Eye (tissue), 1 donor: ENCODE results near the gene C6orf58.
"Not testable (repeated sequence)": the region's sequence is repeated elsewhere in the genome, so short reads cannot be mapped to it uniquely, and the experiment has no call there.

Source experiments
- DNase-seq: peaks from one replicate; pipeline ENCODE4 v3.0.0-alpha.2; 2015

Gene C6orf58

GRCh38 chr6:127593456-127593855, 16.5 kb downstream of the C6orf58 start:
- not testable (repeated sequence) for DNase-seq

GRCh38 chr6:127606131-127606562, 29.2 kb downstream of the C6orf58 start:
- peak; percentile 62 for DNase-seq

GRCh38 chr6:127608554-127609270, 31.7 kb downstream of the C6orf58 start:
- no peak for DNase-seq

GRCh38 chr6:127618729-127619128, 41.8 kb downstream of the C6orf58 start:
- DNase-seq, result no peak

GRCh38 chr6:127630800-127631199, 53.8 kb downstream of the C6orf58 start:
- no peak for DNase-seq

GRCh38 chr6:127634178-127634577, 57.2 kb downstream of the C6orf58 start:
- DNase-seq, result no peak

- peak; percentile 5 for DNase-seq
Measured at GRCh38 chr6:127635091-127635490, 58.1 kb downstream of the C6orf58 start.

- no peak for DNase-seq
Measured at GRCh38 chr6:127637830-127638409, 60.9 kb downstream of the C6orf58 start.
